H1 (cell line): ENCODE results near the gene GRIK2. TPM values are rescaled to one million over a fixed set of nuclear protein-coding genes. Genes with fewer than 3 reads are reported as not detected.

Experiments used
- CTCF ChIA-PET: fragments of 300-600 bp; sonication (Branson Sonifier 250); formaldehyde crosslinking; loops from one replicate; lab custom pipeline; 2021; ENCODE audit not compliant: partially characterized antibody; lab: Charles Lee
- POLR2A ChIA-PET: fragments of 300-600 bp; sonication (Branson Sonifier 250); formaldehyde crosslinking; loops from one replicate; lab custom pipeline; 2021; ENCODE audit warnings: inconsistent platforms; ENCODE audit not compliant: partially characterized antibody; lab: Charles Lee
- DNase-seq, 2 experiments: peaks; one replicate each; pipeline versions ENCODE4 v3.0.0 to v3.0.0-alpha.2; 2010 to 2022; ENCODE audit warnings: low spot score in 2 of 2, low read depth in 1 of 2, mixed read lengths in 1 of 2
- FAIRE-seq: peaks from 2 replicates; lab custom pipeline; 2011; peaks lifted over from hg19 to GRCh38; lab: Jason Lieb, UNC
- H2AFZ ChIP-seq: 2 replicates; pipeline ENCODE4 v1.8.1; 2012; ENCODE audit warnings: low read length, inconsistent platforms
- H2AK5ac ChIP-seq: 2 replicates; pipeline ENCODE4 v1.6.1; 2013; ENCODE audit warnings: low read depth, low read length
- H2BK120ac ChIP-seq: replicated peaks from 2 replicates; pipeline ENCODE3; 2013; ENCODE audit warnings: low read depth, low read length, inconsistent platforms
- H2BK12ac ChIP-seq: 2 replicates; pipeline ENCODE4 v1.6.1; 2013; ENCODE audit warnings: low read depth, low read length
- H2BK15ac ChIP-seq: 2 replicates; pipeline ENCODE4 v1.6.1; 2013; ENCODE audit warnings: low read length
- H2BK20ac ChIP-seq: 2 replicates; pipeline ENCODE4 v1.6.1; 2013; ENCODE audit warnings: low read length
- H2BK5ac ChIP-seq: 2 replicates; pipeline ENCODE4 v1.6.1; 2013; ENCODE audit warnings: low read depth, low read length
- H3K14ac ChIP-seq: 2 replicates; pipeline ENCODE4 v1.6.1; 2013; ENCODE audit warnings: inconsistent platforms; ENCODE audit not compliant: insufficient read length
- H3K18ac ChIP-seq: 2 replicates; pipeline ENCODE4 v1.6.1; 2013; ENCODE audit warnings: low read length; ENCODE audit errors: extremely low read depth
- H3K23ac ChIP-seq: 2 replicates; pipeline ENCODE4 v1.6.1; 2013; ENCODE audit warnings: inconsistent platforms; ENCODE audit not compliant: insufficient read length
- H3K23me2 ChIP-seq: 2 replicates; pipeline ENCODE4 v1.6.1; 2013; ENCODE audit warnings: low read depth, low read length
- H3K27ac ChIP-seq: 2 replicates; pipeline ENCODE4 v1.6.1; 2011; ENCODE audit warnings: low read depth, low read length, inconsistent platforms
- H3K27me3 ChIP-seq, 4 experiments: replicated peaks in 1 of 4; 1 replicate in 1 of 4; 2 replicates in 3 of 4; pipeline versions ENCODE4 v1.6.1 to v1.8.1; 2011 to 2013; ENCODE audit warnings: low read length in 3 of 4, mild to moderate bottlenecking in 3 of 4, inconsistent platforms in 2 of 4, mixed read lengths in 2 of 4, moderate library complexity in 1 of 4; ENCODE audit not compliant: control insufficient read depth in 3 of 4, insufficient read depth in 3 of 4; ENCODE audit errors: extremely low read depth in 1 of 4
- H3K36me3 ChIP-seq, 4 experiments: 2 replicates each; pipeline versions ENCODE4 v1.6.1 to v1.8.1; 2011 to 2013; ENCODE audit warnings: mild to moderate bottlenecking in 4 of 4, low read length in 3 of 4, moderate library complexity in 2 of 4, control low read depth in 1 of 4, inconsistent platforms in 1 of 4; ENCODE audit not compliant: insufficient read depth in 4 of 4, control insufficient read depth in 2 of 4
- H3K4ac ChIP-seq: replicated peaks from 2 replicates; pipeline ENCODE3; 2013; ENCODE audit warnings: low read length, low read depth, mixed read lengths, inconsistent platforms; ENCODE audit not compliant: insufficient read length
- H3K4me1 ChIP-seq, 4 experiments: replicated peaks in 1 of 4; 1 replicate in 1 of 4; 2 replicates in 3 of 4; pipeline versions ENCODE4 v1.6.1 to v1.8.1; 2011 to 2013; ENCODE audit warnings: low read length in 3 of 4, inconsistent platforms in 2 of 4, mixed read lengths in 1 of 4; ENCODE audit not compliant: insufficient read depth in 4 of 4, control insufficient read depth in 3 of 4
- H3K4me2 ChIP-seq, 2 experiments: 2 replicates each; pipeline versions ENCODE4 v1.6.1 to v1.8.1; 2011 to 2013; ENCODE audit warnings: low read depth in 2 of 2, low read length in 2 of 2, control low read depth in 1 of 2, inconsistent platforms in 1 of 2, mild to moderate bottlenecking in 1 of 2; ENCODE audit not compliant: insufficient read depth in 1 of 2
- H3K4me3 ChIP-seq, 4 experiments: fragments of 200-600, 300-600 bp in 1 of 4; sonication (generic), shearing (Covaris generic), sonication (Bioruptor Twin) in 1 of 4; 2 replicates each; pipeline versions ENCODE4 v1.5.1 to v1.8.1; 2011 to 2016; ENCODE audit warnings: low read length in 4 of 4, low read depth in 3 of 4, control low read depth in 2 of 4, inconsistent platforms in 2 of 4, mild to moderate bottlenecking in 2 of 4, mixed read lengths in 1 of 4, moderate library complexity in 1 of 4; ENCODE audit not compliant: insufficient read depth in 2 of 4; ENCODE audit errors: extremely low read depth in 1 of 4
- H3K56ac ChIP-seq: replicated peaks from 2 replicates; pipeline ENCODE3; 2013; ENCODE audit warnings: low read depth, mild to moderate bottlenecking, mixed read lengths, low read length, inconsistent platforms; ENCODE audit not compliant: insufficient read length
- H3K79me1 ChIP-seq: 2 replicates; pipeline ENCODE4 v1.6.1; 2013; ENCODE audit warnings: low read depth, low read length, control low read depth
- H3K79me2 ChIP-seq, 2 experiments: 2 replicates each; pipeline versions ENCODE4 v1.6.1 to v1.8.1; 2012 to 2013; ENCODE audit warnings: low read length in 2 of 2, mild to moderate bottlenecking in 2 of 2, inconsistent platforms in 1 of 2; ENCODE audit not compliant: insufficient read depth in 2 of 2, control insufficient read depth in 1 of 2
- H3K9ac ChIP-seq, 4 experiments: replicated peaks in 1 of 4; 1 replicate in 1 of 4; 2 replicates in 3 of 4; pipeline versions ENCODE4 v1.6.1 to v1.8.1; 2011 to 2013; ENCODE audit warnings: low read depth in 3 of 4, low read length in 3 of 4, control low read depth in 2 of 4, mild to moderate bottlenecking in 2 of 4, moderate library complexity in 2 of 4, inconsistent platforms in 1 of 4; ENCODE audit errors: extremely low read depth in 1 of 4
- H3K9me3 ChIP-seq, 2 experiments: 2 replicates each; pipeline versions ENCODE4 v1.6.1 to v1.8.1; 2012 to 2013; ENCODE audit warnings: mild to moderate bottlenecking in 2 of 2, moderate library complexity in 2 of 2, control low read depth in 1 of 2, inconsistent platforms in 1 of 2, low read depth in 1 of 2, low read length in 1 of 2, mixed read lengths in 1 of 2; ENCODE audit not compliant: insufficient read depth in 2 of 2
- H4K20me1 ChIP-seq, 2 experiments: replicated peaks in 1 of 2; 2 replicates each; pipeline versions ENCODE3 to v1.8.1; 2011 to 2013; ENCODE audit warnings: inconsistent platforms in 2 of 2, low read length in 2 of 2, mild to moderate bottlenecking in 1 of 2; ENCODE audit not compliant: insufficient read depth in 2 of 2, control insufficient read depth in 1 of 2
- H4K5ac ChIP-seq: 2 replicates; pipeline ENCODE4 v1.6.1; 2013; ENCODE audit warnings: low read length, low read depth, mixed read lengths, inconsistent platforms; ENCODE audit not compliant: insufficient read length
- H4K8ac ChIP-seq: 2 replicates; pipeline ENCODE4 v1.8.0; 2013; ENCODE audit warnings: mild to moderate bottlenecking, moderate library complexity, low read length, inconsistent platforms; ENCODE audit not compliant: insufficient read depth; ENCODE audit errors: extremely low read depth
- H4K91ac ChIP-seq: replicated peaks from 2 replicates; pipeline ENCODE3; 2013; ENCODE audit warnings: low read length, mixed read lengths, inconsistent platforms; ENCODE audit not compliant: insufficient read length
- EGR1 ChIP-seq: IDR thresholded peaks from 2 replicates; pipeline ENCODE4 v1.6.1; 2011; ENCODE audit warnings: low read depth, low read length, borderline replicate concordance
- EZH2 ChIP-seq: fragments of 200-600 bp; sonication (generic); IDR thresholded peaks from 2 replicates; pipeline ENCODE4 v1.7.1; 2012; ENCODE audit warnings: low read depth, mild to moderate bottlenecking, moderate library complexity, low read length, inconsistent platforms; ENCODE audit not compliant: severe bottlenecking
- HDAC6 ChIP-seq: IDR thresholded peaks from one replicate; pipeline ENCODE4 v1.7.1; 2012; ENCODE audit warnings: low read depth, mild to moderate bottlenecking, inconsistent platforms, low read length, moderate library complexity
- POU5F1 ChIP-seq: IDR thresholded peaks from 2 replicates; pipeline ENCODE4 v1.6.1; 2011; ENCODE audit warnings: low read depth, mild to moderate bottlenecking, low read length, moderate library complexity
- SIX5 ChIP-seq: IDR thresholded peaks from 2 replicates; pipeline ENCODE4 v1.6.1; 2011; ENCODE audit warnings: mild to moderate bottlenecking, low read depth, low read length
- WGBS, 2 experiments: shearing (Covaris generic) in 1 of 2; methylation state at CpG; one replicate each; pipeline versions ENCODE4 v1.1.6 to v1.1.7; 2013 to 2015; ENCODE audit warnings: low lambda C conversion rate in 2 of 2, mixed read lengths in 2 of 2, inconsistent platforms in 1 of 2, low coverage in 1 of 2, missing lambda C conversion rate in 1 of 2; ENCODE audit not compliant: insufficient replicate concordance in 2 of 2, insufficient coverage in 1 of 2, insufficient read length in 1 of 2; ENCODE audit errors: extremely low coverage in 1 of 2, missing lambda C conversion rate in 1 of 2; 5-methylcytosine and 5-hydroxymethylcytosine counted together
- polyA plus RNA-seq, 7 experiments: library from polyadenylated mRNA; depleted of rRNA in 3 of 7; stranded (reverse) in 5 of 7; unstranded in 2 of 7; fragments of >200 nt in 5 of 7; fragments of 200-250 nt in 2 of 7; gene quantifications; 1 replicate in 5 of 7; 2 replicates in 1 of 7; 4 replicates in 1 of 7; pipeline versions ENCODE4 v1.2.1 to v1.2.3, GENCODE V29; 2011 to 2013; ENCODE audit warnings: missing spikeins in 2 of 7, mixed read lengths in 2 of 7
- total RNA-seq: library from RNA; stranded (reverse); fragmentation: NEBNext Ultra II Directional; extraction: Animal tissue kit (Norgen Biotek cat#: 25700); gene quantifications from 2 replicates; pipeline ENCODE4 v1.2.1, GENCODE V29; 2021

Gene GRIK2
- total and polyA plus RNA-seq, 2 of the 8 experiments (the other 6 are each of a cell fraction or from before 2014, with no cell fraction given) = 1.8 to 2.2 TPM

DNA sequence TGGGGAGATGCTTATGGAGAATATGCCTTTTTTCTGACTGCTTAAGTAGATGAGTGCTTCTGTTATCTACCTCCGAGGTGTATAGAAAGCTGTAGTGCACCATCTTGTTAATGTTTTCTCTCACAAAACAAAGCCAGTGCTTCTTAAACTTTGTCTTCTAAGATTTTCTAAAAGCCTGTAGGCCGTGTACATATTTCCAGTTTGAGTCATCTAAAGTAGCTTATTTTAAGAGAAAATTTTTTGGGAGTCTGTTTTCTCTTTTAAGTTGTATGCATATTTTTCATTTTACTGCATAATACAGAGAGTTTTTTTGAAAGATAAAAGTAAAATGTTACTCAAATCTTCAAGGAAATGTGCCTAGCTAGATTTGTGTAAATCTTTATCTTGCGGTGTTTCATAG lies 151.7 kb downstream of the GRIK2 start:
- Histone ChIP-seq H4K8ac (no peak overlapping the region), H3K56ac (no peak overlapping the region), H3K18ac (no peak overlapping the region), H3K27ac (no peak overlapping the region), H3K27me3 (no peaks in the 10 kb centered on the region), H3K4ac (no peak overlapping the region), H2AK5ac (no peak overlapping the region), H2BK20ac (no peak overlapping the region), H4K91ac (no peak overlapping the region), H3K4me2 (no peak overlapping the region), H3K14ac (no peak overlapping the region), H2AFZ (no peak overlapping the region), H3K9me3 (no peaks in the 10 kb centered on the region), H2BK12ac (no peak overlapping the region), H3K79me1 (no peaks in the 10 kb centered on the region), H3K79me2 (no peaks in the 10 kb centered on the region), H3K9ac (no peak overlapping the region), H3K4me1 (no peaks in the 10 kb centered on the region), H2BK120ac (no peak overlapping the region), H3K36me3 (no peaks in the 10 kb centered on the region), H3K23me2 (no peaks in the 10 kb centered on the region; the same call in 1 of the 2 replicates), H2BK5ac (no peak overlapping the region), H3K23ac (no peak overlapping the region), H4K20me1 (no peaks in the 10 kb centered on the region), H2BK15ac (no peak overlapping the region), H3K4me3 (no peak overlapping the region), H4K5ac (no peak overlapping the region)
- no peak for FAIRE-seq
- ChIA-PET POLR2A (no interaction called here), CTCF (interaction anchor here (1.2 kb wide), 1 partner anchor 12 kb away, joined by 4 read pairs; no protein-coding TSS in a partner anchor)
- DNase-seq = no peak
- 93% methylated on average over 3 of the region's 3 CpGs; no CpG with 5 or more reads in 1 of the 2 experiments for WGBS, 2 experiments
- no peak for TF ChIP-seq SIX5
- TF ChIP-seq POU5F1 = no peak
- TF ChIP-seq EZH2 = no peak
- no peak for TF ChIP-seq HDAC6
- TF ChIP-seq EGR1 = no peak
